HepG2 (cell line): Measurements from ENCODE around the gene ZNF273. TPM values are rescaled to one million over a fixed set of nuclear protein-coding genes. Genes with fewer than 3 reads are reported as not detected.
A peak's percentile ranks its signal among the peaks of the same experiment; 100 is the strongest.
"Not testable (repeated sequence)": the region's sequence is repeated elsewhere in the genome, so short reads cannot be mapped to it uniquely, and the experiment has no call there.

ENCODE experiments used
- ATAC-seq: fragments of 200-7000 bp; cut with Tn5 transposase; 3 replicates; pipeline ENCODE4 v1.9.1; 2020; ENCODE audit warnings: mild to moderate bottlenecking, moderate library complexity
- BruUV-seq: library from RNA; stranded (reverse); fragments of 400-500 nt; replicated peaks from 2 replicates; lab custom pipeline; 2021; lab: Mats Ljungman, UMichigan
- CTCF ChIA-PET: fragments of 300-600 bp; formaldehyde crosslinking; extraction: SDS; loops from one replicate; lab custom pipeline; 2021; ENCODE audit warnings: low total read pairs, inconsistent platforms, low intra/inter-chr PET ratio; lab: Yijun Ruan, JAX
- POLR2A ChIA-PET: fragments of 350-600 bp; sonication (Branson Sonifier 250); formaldehyde crosslinking; loops from one replicate; lab custom pipeline; 2020; ENCODE audit warnings: antibody characterized with exemption, inconsistent platforms; lab: Yijun Ruan, JAX
- DNase-seq: peaks from one replicate; pipeline ENCODE4 v3.0.0-alpha.2; 2015; ENCODE audit warnings: low spot score
- FAIRE-seq: peaks from 3 replicates; lab custom pipeline; 2011; peaks lifted over from hg19 to GRCh38; lab: Jason Lieb, UNC
- H2AFZ ChIP-seq: one replicate; pipeline ENCODE4 v1.6.1; 2011; ENCODE audit warnings: low read length, inconsistent platforms
- H3K27ac ChIP-seq: fragments of 300-600 bp; 3 replicates; pipeline ENCODE4 v1.8.0; 2011; ENCODE audit warnings: mixed run types, mild to moderate bottlenecking, mixed read lengths, low read length, inconsistent platforms; ENCODE audit not compliant: insufficient read depth; ENCODE audit errors: extremely low read length
- H3K27me3 ChIP-seq, 2 experiments: fragments of 200-600 bp in 1 of 2; 2 replicates in 1 of 2; 3 replicates in 1 of 2; pipeline versions ENCODE4 v1.6.0 to v1.8.0; 2011; ENCODE audit warnings: low read length in 2 of 2, mild to moderate bottlenecking in 2 of 2, moderate library complexity in 2 of 2, inconsistent platforms in 1 of 2; ENCODE audit not compliant: insufficient read depth in 2 of 2, control insufficient read depth in 1 of 2
- H3K36me3 ChIP-seq, 2 experiments: fragments of 200-600 bp in 1 of 2; replicated peaks in 1 of 2; 2 replicates in 1 of 2; 3 replicates in 1 of 2; pipeline versions ENCODE4 v1.5.1 to v1.8.0; 2011; ENCODE audit warnings: low read length in 2 of 2, inconsistent platforms in 1 of 2; ENCODE audit not compliant: insufficient read depth in 2 of 2, control insufficient read depth in 1 of 2
- H3K4me1 ChIP-seq: 2 replicates; pipeline ENCODE4 v1.5.1; 2012; ENCODE audit warnings: low read length, inconsistent platforms; ENCODE audit not compliant: insufficient read depth
- H3K4me2 ChIP-seq: 2 replicates; pipeline ENCODE4 v1.6.0; 2011; ENCODE audit warnings: low read depth, low read length, inconsistent platforms
- H3K4me3 ChIP-seq, 3 experiments: fragments of 200-600 bp in 1 of 3; sonication (generic), shearing (Covaris generic) in 1 of 3; replicated peaks in 1 of 3; 2 replicates each; pipeline ENCODE4 v1.5.1; 2011 to 2016; ENCODE audit warnings: low read length in 3 of 3, inconsistent platforms in 2 of 3, low read depth in 2 of 3, mild to moderate bottlenecking in 2 of 3, control low read depth in 1 of 3, mixed read lengths in 1 of 3; ENCODE audit not compliant: insufficient read depth in 1 of 3
- H3K79me2 ChIP-seq: one replicate; pipeline ENCODE4 v1.6.1; 2011; ENCODE audit warnings: low read length, inconsistent platforms; ENCODE audit not compliant: insufficient read depth
- H3K9ac ChIP-seq: 2 replicates; pipeline ENCODE4 v1.6.0; 2011; ENCODE audit warnings: mild to moderate bottlenecking, low read depth, low read length, inconsistent platforms; ENCODE audit not compliant: insufficient read depth
- H3K9me3 ChIP-seq: 2 replicates; pipeline ENCODE4 v1.5.1; 2012; ENCODE audit warnings: mild to moderate bottlenecking, low read length
- H4K20me1 ChIP-seq: 2 replicates; pipeline ENCODE4 v1.6.0; 2011; ENCODE audit warnings: inconsistent platforms, mild to moderate bottlenecking, low read length, moderate library complexity; ENCODE audit not compliant: insufficient read depth
- HNRNPK ChIP-seq: fragments of 200-400 bp; formaldehyde crosslinking; IDR thresholded peaks from 2 replicates; pipeline ENCODE4 v1.6.1; 2018; ENCODE audit warnings: low read length, low read depth, moderate library complexity, mild to moderate bottlenecking; ENCODE audit not compliant: poor library complexity, severe bottlenecking
- ZMYM2 ChIP-seq: sonication (generic); formaldehyde crosslinking; IDR thresholded peaks from 2 replicates; pipeline ENCODE4 v1.8.0; 2022; ENCODE audit warnings: mild to moderate bottlenecking, missing genetic modification reagents
- ZNF343 ChIP-seq: sonication (generic); formaldehyde crosslinking; IDR thresholded peaks from 2 replicates; pipeline ENCODE4 v1.4.0; 2020; ENCODE audit warnings: mild to moderate bottlenecking, missing genetic modification reagents
- WGBS: methylation state at CpG from one replicate; pipeline ENCODE4 v1.1.6; 2017; ENCODE audit warnings: low lambda C conversion rate; 5-methylcytosine and 5-hydroxymethylcytosine counted together
- in situ Hi-C: cut with HindIII; loops from 2 replicates; pipeline ENCODE4 v1.10.0; 2017; ENCODE audit warnings: low pct_unique_long_range_greater_than_20kb; ENCODE audit not compliant: extremely low pct_ligation_motif_present
- intact Hi-C: fragments of 100-400 bp; cut with micrococcal nuclease; formaldehyde crosslinking; loops from one replicate; pipeline ENCODE4 v1.10.0; 2022; ENCODE audit not compliant: unreplicated experiment
- polyA plus RNA-seq, 8 experiments: library from polyadenylated mRNA; depleted of rRNA in 3 of 8; stranded (reverse) in 7 of 8; unstranded in 1 of 8; fragments of >200 nt; fragmentation: Illumina TruSeq in 4 of 8; extraction: Trizol in 4 of 8; gene quantifications; 2 replicates each; pipeline versions ENCODE4 v1.2.1 to v1.2.3, GENCODE V29; 2011 to 2016; ENCODE audit warnings: low read depth in 4 of 8, missing spikeins in 1 of 8, mixed read lengths in 1 of 8; ENCODE audit not compliant: insufficient read depth in 1 of 8
- total RNA-seq, 5 experiments: library from RNA; depleted of rRNA; stranded (reverse); fragments of >200 nt; fragmentation: Illumina TruSeq; extraction: Trizol; gene quantifications; 2 replicates each; pipeline ENCODE4 v1.2.3, GENCODE V29; 2016; ENCODE audit warnings: low read depth in 1 of 5
- TF ChIP-seq, protein P1 (sequence below): sonication (generic); formaldehyde crosslinking; IDR thresholded peaks from 2 replicates; pipeline ENCODE4 v1.4.0; 2020; ENCODE audit warnings: low read depth, mild to moderate bottlenecking, missing genetic modification reagents
- TF ChIP-seq, protein P2 (sequence below): sonication (generic); formaldehyde crosslinking; IDR thresholded peaks from 2 replicates; pipeline ENCODE4 v1.8.1; 2023; ENCODE audit warnings: mild to moderate bottlenecking, inconsistent platforms, moderate library complexity, missing genetic modification reagents, borderline replicate concordance
- TF ChIP-seq, protein P3 (sequence below): sonication (generic); formaldehyde crosslinking; IDR thresholded peaks from 2 replicates; pipeline ENCODE4 v1.5.0; 2020; ENCODE audit warnings: mild to moderate bottlenecking, missing genetic modification reagents, borderline replicate concordance

ZNF273 gene
- total and polyA plus RNA-seq, 2 of the 13 experiments (the other 11 are each of a cell fraction or from before 2014, with no cell fraction given), result 1.7 to 5.8 TPM

DNA sequence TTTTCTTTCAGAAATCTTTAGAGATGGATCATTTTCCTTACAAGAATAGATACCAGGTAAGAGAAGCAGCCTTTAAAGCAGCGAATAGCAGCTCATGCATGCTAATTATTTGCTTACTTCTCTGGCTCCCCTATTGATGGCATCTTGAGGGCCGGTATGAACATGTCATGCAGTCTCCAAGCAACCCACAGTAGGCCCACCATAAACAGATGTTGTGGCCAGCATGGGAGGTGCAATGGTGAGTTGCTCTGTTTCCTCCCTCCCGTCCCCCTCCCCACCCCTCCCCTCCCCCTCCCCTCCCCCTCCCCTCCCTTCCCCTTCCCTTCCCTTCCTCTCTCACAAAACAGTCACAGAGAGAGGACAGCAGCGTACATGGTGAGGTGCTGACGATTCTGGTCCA is 9.7 kb upstream of the ZNF273 start:
- no TSS peak for BruUV-seq
- ChIA-PET CTCF (no interaction called here), POLR2A (no interaction called here)
- FAIRE-seq (no peak), DNase-seq (no peak), ATAC-seq (no peak)
- intact Hi-C loops (no loop called here), in situ Hi-C loops (no loop called here)
- Histone ChIP-seq H3K4me1 (peaks cover 28% of the 10 kb centered on the region), H2AFZ (no peak overlapping the region), H3K27me3 (peaks cover 11 to 28% of the 10 kb centered on the region in 2 experiments; a peak in 3 of 5 replicates), H3K9me3 (no peaks in the 10 kb centered on the region), H4K20me1 (no peaks in the 10 kb centered on the region), H3K9ac (no peak overlapping the region), H3K4me3 (no peak overlapping the region), H3K27ac (no peak overlapping the region), H3K79me2 (no peaks in the 10 kb centered on the region), H3K36me3 (no peaks in the 10 kb centered on the region), H3K4me2 (no peak overlapping the region)
- TF ChIP-seq HNRNPK, result peak; percentile 61
- TF ChIP-seq ZNF343 (CRISPR knock-in tag), result no peak
- TF ChIP-seq, protein P1, sequence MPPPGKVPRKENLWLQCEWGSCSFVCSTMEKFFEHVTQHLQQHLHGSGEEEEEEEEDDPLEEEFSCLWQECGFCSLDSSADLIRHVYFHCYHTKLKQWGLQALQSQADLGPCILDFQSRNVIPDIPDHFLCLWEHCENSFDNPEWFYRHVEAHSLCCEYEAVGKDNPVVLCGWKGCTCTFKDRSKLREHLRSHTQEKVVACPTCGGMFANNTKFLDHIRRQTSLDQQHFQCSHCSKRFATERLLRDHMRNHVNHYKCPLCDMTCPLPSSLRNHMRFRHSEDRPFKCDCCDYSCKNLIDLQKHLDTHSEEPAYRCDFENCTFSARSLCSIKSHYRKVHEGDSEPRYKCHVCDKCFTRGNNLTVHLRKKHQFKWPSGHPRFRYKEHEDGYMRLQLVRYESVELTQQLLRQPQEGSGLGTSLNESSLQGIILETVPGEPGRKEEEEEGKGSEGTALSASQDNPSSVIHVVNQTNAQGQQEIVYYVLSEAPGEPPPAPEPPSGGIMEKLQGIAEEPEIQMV, result no peak
- TF ChIP-seq, protein P2, sequence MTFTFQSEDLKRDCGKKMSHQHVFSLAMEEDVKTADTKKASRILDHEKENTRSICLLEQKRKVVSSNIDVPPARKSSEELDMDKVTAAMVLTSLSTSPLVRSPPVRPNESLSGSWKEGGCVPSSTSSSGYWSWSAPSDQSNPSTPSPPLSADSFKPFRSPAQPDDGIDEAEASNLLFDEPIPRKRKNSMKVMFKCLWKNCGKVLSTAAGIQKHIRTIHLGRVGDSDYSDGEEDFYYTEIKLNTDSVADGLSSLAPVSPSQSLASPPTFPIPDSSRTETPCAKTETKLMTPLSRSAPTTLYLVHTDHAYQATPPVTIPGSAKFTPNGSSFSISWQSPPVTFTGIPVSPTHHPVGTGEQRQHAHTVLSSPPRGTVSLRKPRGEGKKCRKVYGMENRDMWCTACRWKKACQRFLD (CRISPR knock-in tag), result no peak
- 22% methylated on average over 5 of the region's 5 CpGs for WGBS

DNA sequence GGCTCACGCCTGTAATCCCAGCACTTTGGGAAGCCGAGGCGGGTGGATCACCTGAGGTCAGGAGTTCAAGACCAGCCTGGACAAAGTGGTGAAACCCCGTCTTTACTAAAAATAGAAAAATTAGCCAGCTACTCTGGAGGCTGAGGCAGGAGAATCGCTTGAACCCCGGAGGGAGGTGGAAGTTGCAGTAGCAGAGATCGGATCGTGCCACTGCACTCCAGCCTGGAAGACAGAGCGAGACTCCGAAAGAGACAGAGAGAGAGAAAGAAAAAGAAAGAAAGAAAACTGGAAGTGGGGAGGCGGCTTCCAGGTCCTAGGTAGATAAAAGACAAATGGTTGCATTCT is 640 bp upstream of the ZNF273 start:
- in situ Hi-C loops, result not testable (repeated sequence)
- peak overlapping the region; percentile 74 for H3K9ac ChIP-seq
- TF ChIP-seq ZMYM2 (CRISPR knock-in tag), result 0 out of 2 replicates have a peak, but pooled peaks have one; percentile 36
- TF ChIP-seq, protein P3, sequence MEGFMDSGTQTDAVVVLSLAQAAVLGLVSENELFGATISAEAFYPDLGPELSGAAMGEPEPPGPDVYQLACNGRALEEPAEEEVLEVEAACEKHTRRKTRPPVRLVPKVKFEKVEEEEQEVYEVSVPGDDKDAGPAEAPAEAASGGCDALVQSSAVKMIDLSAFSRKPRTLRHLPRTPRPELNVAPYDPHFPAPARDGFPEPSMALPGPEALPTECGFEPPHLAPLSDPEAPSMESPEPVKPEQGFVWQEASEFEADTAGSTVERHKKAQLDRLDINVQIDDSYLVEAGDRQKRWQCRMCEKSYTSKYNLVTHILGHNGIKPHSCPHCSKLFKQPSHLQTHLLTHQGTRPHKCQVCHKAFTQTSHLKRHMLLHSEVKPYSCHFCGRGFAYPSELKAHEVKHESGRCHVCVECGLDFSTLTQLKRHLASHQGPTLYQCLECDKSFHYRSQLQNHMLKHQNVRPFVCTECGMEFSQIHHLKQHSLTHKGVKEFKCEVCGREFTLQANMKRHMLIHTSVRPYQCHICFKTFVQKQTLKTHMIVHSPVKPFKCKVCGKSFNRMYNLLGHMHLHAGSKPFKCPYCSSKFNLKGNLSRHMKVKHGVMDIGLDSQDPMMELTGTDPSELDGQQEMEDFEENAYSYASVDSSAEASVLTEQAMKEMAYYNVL (CRISPR knock-in tag), result peak; percentile 28; the same call in 1 of the 2 replicates
- TF ChIP-seq, all 625 proteins: peak for 2; not testable (repeated sequence) for 623
- H3K27ac ChIP-seq, H3K36me3 ChIP-seq, H4K20me1 ChIP-seq, FAIRE-seq, CTCF ChIA-PET, BruUV-seq, H3K9me3 ChIP-seq, DNase-seq, H3K27me3 ChIP-seq: not testable (repeated sequence)
- ATAC-seq, result peak; percentile 15
- Histone ChIP-seq H3K4me1 (peaks cover 45% of the 10 kb centered on the region), H3K4me3 (peak overlapping the region; percentile 93 to 97 (median 95)), H3K79me2 (peaks cover 35% of the 10 kb centered on the region), H2AFZ (peak overlapping the region; percentile 81), H3K4me2 (peak overlapping the region; percentile 75)
- intact Hi-C loops, result loop anchor here (5.0 kb wide), 1 partner anchor 110 kb away; the partner anchor contains the start of gene ZNF138
- WGBS, result 6% methylated on average over 11 of the region's 11 CpGs
- POLR2A ChIA-PET, result interaction anchor here (0.8 to 1.0 kb wide), 2 partner anchors 14 to 104 kb away, joined by 3 read pairs; partner anchors contain the start of gene ERV3-1
